Inflammatory macrophage treated with lipopolysaccharide for 4 hours (primary cell): ENCODE data around the gene LRRC71.

Experiments
- DNase-seq: peaks from one replicate; pipeline ENCODE4 v3.0.0-alpha.2; 2020

Gene LRRC71

DNA sequence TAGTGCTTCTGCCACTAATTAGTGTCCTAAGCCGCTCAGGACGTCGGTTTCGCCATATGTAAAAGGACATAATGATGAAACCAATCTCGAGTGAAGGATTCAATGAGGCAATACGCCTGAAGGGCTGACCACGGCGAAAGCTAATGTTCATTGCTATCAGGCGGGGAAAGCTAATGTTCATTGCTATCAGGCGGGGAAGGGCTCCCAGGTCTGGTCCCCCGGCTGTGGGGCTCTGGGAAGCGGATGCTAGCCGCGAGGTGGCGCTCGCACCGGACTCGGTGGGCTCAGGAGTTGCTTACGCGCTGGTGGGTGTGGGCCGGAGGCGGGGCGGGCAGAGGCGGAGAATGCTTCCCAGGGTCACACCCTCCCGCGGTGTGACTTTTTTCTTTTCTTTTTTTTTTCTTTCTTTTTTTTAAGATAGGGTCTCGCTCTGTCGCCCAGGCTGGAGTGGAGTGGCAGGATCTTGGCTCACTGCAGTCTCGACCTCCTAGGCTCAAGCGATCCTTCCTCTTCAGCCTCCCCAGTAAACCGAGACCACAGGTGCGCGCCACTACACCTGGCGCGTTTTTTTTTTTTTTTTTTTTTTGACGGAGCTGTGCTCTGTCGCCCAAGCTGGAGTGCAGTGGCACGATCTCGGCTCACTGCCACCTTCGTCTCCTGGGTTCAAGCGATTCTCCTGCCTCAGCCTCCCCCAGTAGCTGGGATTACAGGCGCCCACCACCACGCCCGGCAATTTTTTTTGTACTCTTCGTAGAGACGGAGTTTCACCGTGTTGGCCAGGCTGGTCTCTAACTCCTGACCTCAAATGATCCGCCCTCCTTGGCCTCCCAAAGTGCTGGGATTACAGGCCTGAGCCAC lies 28.0 kb upstream of the LRRC71 start:
- DNase-seq = peak; percentile 97

- DNase-seq = no peak
Observed at GRCh38 chr1:156893048-156893953, 27.1 kb upstream of the LRRC71 start, which contains the start of gene PEAR1. Gene PEAR1, plus strand, starts transcription at chr1:156893718. Its CDS starts 10,209 bp downstream, at chr1:156903927.

DNA sequence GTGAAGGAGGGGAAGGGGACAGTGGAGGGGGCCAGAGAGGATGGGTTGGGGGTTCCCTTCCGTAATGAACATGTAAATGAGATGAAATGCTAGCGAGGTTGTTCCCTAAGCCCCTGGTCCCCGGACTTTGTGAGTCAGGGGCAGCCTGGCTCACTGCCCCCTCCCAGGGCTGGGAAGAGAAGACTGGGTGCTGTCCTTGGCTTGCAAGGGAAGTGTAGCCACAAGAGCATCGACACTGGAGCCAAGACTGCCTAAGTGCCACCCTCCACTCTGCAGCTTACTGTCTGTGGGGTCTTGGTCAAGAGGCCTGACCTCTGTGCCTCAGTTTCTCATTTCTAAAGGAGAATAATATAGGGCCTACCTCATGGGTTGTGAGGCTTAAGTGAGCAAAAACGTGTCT lies 26.4 kb upstream of the LRRC71 start:
- DNase-seq = no peak

DNA sequence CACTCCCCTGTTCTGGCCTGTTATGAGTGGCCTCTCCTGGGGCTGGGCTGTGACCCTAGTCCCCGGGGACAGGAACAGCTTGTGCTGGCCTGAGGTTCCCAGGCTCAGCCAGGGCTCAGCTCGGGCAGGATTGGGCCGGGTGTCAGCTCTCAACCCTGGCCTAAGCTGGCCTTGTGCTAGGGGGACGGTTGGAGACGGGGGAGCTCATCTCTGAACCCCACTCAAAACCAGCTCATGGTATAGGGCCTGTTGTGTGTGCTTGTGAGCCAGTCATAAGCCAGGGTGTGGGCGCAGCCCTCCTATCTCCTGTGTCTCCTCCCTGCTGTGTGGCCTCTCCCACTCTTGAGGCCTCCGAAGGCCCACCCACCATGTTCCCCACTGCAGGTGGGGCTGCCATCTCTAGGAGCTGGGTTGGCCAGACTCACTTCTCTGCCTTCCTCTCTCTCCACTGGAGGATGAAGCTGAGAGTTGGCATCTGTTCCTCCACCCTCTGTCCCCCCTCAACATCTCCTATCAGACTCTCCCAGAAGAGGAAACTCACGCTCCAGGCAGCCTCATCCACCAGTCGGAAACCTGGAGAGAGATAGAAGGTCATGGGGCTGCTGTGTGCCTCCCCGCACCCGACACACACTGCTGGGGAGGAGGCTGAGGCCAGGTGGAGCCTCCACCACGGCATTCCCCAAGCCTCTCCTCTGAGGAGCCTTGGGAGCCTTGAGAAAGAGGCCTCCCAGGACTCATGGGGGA lies 25.5 kb upstream of the LRRC71 start:
- no peak for DNase-seq

DNA sequence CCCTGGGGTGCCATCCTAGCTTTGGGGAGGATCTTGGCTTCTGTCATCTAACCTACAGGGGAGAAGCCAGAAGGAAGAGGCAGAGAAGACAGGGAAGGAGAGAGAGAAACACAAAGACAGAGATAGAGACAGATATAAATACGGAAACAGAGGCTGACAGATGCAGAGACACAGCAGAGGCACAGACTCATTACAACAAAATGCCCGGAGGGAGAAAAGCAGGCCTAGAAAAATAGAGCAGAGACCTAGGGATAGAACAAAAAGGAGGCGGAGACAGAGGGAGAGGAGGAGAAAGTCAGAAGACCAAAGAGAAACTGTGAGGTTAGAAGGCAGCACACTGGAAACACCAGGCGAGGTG lies 25.0 kb upstream of the LRRC71 start:
- DNase-seq = no peak

GRCh38 chr1:156895927-156896326 lies 24.5 kb upstream of the LRRC71 start:
- DNase-seq = no peak

GRCh38 chr1:156896490-156897033 lies 23.9 kb upstream of the LRRC71 start:
- no peak for DNase-seq

DNA sequence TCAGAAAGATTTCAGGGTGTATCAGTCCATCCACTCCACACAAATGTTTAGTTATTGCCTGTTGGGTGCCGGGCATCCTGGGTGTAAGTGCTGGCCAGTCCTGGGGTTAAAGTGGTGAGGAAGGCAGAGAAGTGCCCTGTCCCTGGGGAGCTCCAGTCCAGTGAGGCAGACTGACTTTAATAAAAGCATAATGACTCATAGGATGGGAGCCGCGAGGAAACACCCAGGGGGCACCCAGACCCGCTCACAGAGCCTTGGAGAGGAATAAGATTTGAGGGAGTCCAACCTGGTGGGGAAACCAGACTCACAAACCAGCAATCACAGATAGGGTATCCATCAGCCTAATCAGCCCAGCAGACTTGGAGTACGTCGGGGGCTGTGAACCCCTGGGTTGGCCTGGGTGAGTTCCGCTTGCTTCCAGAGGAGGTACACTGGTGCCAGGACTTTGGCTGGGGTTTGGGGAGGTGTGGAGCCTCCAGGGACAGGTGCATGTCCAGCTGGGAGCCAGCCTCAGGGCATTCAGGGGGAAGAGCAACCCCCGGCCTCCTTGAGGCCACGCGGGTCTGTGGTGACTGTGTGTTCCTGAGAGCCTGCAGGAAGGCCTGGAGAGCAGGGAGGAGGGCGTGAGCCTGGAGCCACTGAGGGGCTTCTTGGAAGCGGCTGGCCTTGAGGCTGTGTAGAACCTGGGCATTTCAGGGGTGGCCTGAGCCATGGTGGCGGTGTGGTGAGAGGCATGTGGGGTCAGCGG lies 23.2 kb upstream of the LRRC71 start:
- DNase-seq = no peak

GRCh38 chr1:156898161-156898566 lies 22.3 kb upstream of the LRRC71 start:
- DNase-seq = no peak

- no peak for DNase-seq
Observed at GRCh38 chr1:156898971-156899664, 21.3 kb upstream of the LRRC71 start.

- no peak for DNase-seq
Observed at GRCh38 chr1:156899956-156900718, 20.3 kb upstream of the LRRC71 start.

- no peak for DNase-seq
Observed at GRCh38 chr1:156900896-156901589, 19.4 kb upstream of the LRRC71 start.

- DNase-seq = no peak
Observed at GRCh38 chr1:156901590-156901900, 18.9 kb upstream of the LRRC71 start.

GRCh38 chr1:156901966-156902915 lies 18.2 kb upstream of the LRRC71 start:
- DNase-seq = no peak

- DNase-seq = no peak
Observed at GRCh38 chr1:156903328-156904091, 16.9 kb upstream of the LRRC71 start.

DNA sequence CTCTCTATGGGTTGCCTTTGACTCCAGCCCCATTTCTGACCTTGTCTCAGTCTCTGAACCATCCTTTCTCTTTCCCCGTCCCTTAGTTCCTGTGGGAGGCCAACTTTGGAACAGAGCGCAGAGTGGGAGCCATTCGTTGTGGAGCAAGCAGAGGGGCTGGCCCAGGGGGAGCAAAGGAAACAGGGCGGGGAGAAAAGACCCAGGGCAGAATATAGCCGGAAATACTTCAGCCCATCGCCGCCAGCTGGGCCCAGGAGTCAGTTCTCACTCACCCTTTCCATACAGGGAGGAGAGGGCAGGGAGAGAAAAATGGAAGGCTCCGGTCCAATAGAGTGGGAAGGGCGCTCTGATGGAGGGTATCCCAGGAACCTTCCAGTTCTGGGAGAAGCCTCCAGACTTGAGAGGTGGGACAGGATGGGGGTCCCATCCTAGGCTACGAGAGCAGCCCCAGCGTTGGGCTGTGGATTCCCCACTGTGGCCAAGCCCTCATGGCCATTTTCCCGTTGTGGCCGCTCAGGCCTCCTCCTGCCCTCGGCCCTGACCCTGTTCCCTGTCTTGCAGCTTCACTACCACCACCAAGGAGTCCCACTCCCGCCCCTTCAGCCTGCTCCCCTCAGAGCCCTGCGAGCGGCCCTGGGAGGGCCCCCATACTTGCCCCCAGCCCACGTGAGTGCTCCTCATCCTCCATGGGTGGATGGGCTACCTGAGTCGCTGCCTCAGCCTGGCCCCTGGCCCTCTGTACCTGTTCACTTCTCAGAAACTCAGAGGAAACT lies 16.1 kb upstream of the LRRC71 start:
- no peak for DNase-seq

DNA sequence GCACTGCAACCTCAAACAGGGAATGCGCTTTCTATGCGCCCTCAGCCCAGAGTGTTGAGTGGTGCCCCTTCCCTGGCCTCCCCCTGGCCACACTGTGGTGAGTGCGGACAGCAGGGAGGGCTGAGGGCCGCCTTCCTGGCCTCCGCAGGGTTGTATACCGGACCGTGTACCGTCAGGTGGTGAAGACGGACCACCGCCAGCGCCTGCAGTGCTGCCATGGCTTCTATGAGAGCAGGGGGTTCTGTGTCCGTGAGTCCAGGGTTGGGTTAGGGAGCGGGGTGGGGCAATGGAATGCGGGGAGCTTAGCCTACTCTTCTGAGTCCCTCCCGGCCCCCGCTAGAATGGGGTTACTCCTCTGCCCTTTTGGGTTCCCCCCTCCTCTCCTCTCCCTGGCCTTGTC lies 15.3 kb upstream of the LRRC71 start:
- DNase-seq = no peak
